ENCODE data around the gene FILIP1.

The FILIP1 gene

DNA sequence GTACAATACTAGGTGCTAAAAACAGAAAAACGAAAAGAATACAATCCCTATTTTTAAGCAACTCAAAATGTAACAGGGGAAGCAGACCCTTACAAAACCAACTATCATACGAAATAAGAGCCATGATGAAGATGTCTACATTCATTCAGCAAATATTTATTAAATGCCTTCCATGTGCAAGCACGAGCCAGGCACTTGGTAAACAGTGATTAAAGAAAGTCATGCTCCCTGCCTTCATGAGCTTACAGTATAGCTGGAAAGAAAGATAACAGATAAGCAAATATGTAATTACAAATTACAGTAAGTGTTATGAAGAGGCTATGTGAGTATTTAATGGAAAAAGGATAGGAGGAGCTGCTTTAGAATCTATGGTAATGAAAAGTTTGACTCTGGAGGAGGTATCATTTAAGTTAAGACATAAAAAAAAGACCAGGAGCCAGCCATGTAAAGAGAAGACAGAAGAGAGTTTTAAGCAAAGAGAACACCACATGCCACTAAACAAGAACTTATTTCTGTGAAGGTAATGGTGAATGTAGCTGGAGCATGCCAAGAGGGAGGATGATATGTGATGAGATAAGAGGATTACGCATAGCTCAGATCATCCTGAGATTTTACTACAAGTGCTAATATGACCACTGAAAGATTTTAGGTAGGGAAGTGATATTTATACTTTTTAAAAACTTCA is 230.7 kb downstream of the FILIP1 start:
- Histone ChIP-seq H3K9ac (ENCODE audit: low read length) (no peak overlapping the region), H2BK120ac (ENCODE audit: insufficient read depth, low read length, poor library complexity) (no peak overlapping the region), H3K36me3 (ENCODE audit: control insufficient read depth in 1 of 2, insufficient read depth in 2 of 2, low read length in 2 of 2) (peaks cover 8 to 14% of the 10 kb centered on the region in 2 experiments), H3K18ac (ENCODE audit: low read length) (no peak overlapping the region), H4K91ac (ENCODE audit: low read depth, low read length) (no peak overlapping the region), H3K27me3 (ENCODE audit: insufficient read depth, low read length) (no peaks in the 10 kb centered on the region), H2AFZ (ENCODE audit: insufficient read depth, low read length, poor library complexity) (no peak overlapping the region), H4K8ac (ENCODE audit: low read depth, low read length) (no peak overlapping the region), H3K79me1 (ENCODE audit: low read length) (peaks cover 2% of the 10 kb centered on the region), H3K4me3 (ENCODE audit: low read depth, low read length) (no peak overlapping the region), H3K27ac (ENCODE audit: low read depth, low read length) (no peak overlapping the region), H3K4ac (ENCODE audit: low read depth, low read length) (peak overlapping the region; percentile 62), H2AK5ac (ENCODE audit: low read length) (no peak overlapping the region), H3K23ac (ENCODE audit: low read length) (no peak overlapping the region), H3K9me3 (ENCODE audit: insufficient read depth, low read depth, low read length) (no peaks in the 10 kb centered on the region), H4K12ac (ENCODE audit: low read depth, low read length) (no peak overlapping the region), H2BK12ac (ENCODE audit: low read length) (no peak overlapping the region), H2BK5ac (ENCODE audit: low read depth, low read length, poor library complexity) (no peak overlapping the region), H3K4me2 (ENCODE audit: low read length) (no peak overlapping the region), H3K4me1 (ENCODE audit: control insufficient read depth in 1 of 2, insufficient read depth in 2 of 2, low read length in 2 of 2) (peaks cover 0 to under 1% of the 10 kb centered on the region in 2 experiments), H3K79me2 (ENCODE audit: control insufficient read depth, insufficient read depth, low read length, poor library complexity) (no peaks in the 10 kb centered on the region), H3K14ac (ENCODE audit: low read length) (no peak overlapping the region)
- no CpG with 5 or more reads among the region's 4 CpGs for WGBS (ENCODE audit: extremely low coverage, insufficient coverage, insufficient read length)
- peak; percentile 31 to 66 for DNase-seq

DNA sequence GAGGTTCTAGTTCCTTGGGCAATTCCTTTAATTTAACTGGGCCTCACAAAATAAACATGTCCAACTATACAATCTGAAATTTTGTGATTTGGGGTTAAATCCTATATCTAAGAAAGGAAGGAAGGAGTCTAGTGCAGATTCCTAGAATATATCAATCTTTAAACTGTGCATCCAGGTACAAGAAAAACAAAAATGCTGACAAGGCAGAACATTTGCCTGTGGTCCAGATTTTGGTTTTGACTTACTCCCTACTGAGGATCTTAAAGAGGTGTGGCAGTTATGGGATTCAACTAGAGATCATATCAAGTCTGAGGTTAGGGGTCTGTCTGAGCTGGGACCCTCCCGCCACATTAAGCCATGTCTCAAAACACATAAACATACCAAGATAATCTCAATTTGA is 232.3 kb downstream of the FILIP1 start:
- Histone ChIP-seq H3K36me3 (ENCODE audit: control insufficient read depth in 1 of 2, insufficient read depth in 2 of 2, low read length in 2 of 2) (peaks cover 8 to 14% of the 10 kb centered on the region in 2 experiments), H3K18ac (ENCODE audit: low read length) (no peak overlapping the region), H3K14ac (ENCODE audit: low read length) (no peak overlapping the region), H3K23ac (ENCODE audit: low read length) (no peak overlapping the region), H3K27me3 (ENCODE audit: insufficient read depth, low read length) (no peaks in the 10 kb centered on the region), H2AK5ac (ENCODE audit: low read length) (no peak overlapping the region), H4K8ac (ENCODE audit: low read depth, low read length) (no peak overlapping the region), H3K4me3 (ENCODE audit: low read depth, low read length) (no peak overlapping the region), H3K4me2 (ENCODE audit: low read length) (no peak overlapping the region), H4K91ac (ENCODE audit: low read depth, low read length) (no peak overlapping the region), H3K9ac (ENCODE audit: low read length) (no peak overlapping the region), H3K9me3 (ENCODE audit: insufficient read depth, low read depth, low read length) (no peaks in the 10 kb centered on the region), H3K27ac (ENCODE audit: low read depth, low read length) (no peak overlapping the region), H2BK12ac (ENCODE audit: low read length) (no peak overlapping the region), H2BK5ac (ENCODE audit: low read depth, low read length, poor library complexity) (no peak overlapping the region), H3K79me1 (ENCODE audit: low read length) (peaks cover 7% of the 10 kb centered on the region), H3K4ac (ENCODE audit: low read depth, low read length) (no peak overlapping the region), H2AFZ (ENCODE audit: insufficient read depth, low read length, poor library complexity) (no peak overlapping the region), H4K12ac (ENCODE audit: low read depth, low read length) (no peak overlapping the region), H3K79me2 (ENCODE audit: control insufficient read depth, insufficient read depth, low read length, poor library complexity) (no peaks in the 10 kb centered on the region), H2BK120ac (ENCODE audit: insufficient read depth, low read length, poor library complexity) (no peak overlapping the region), H3K4me1 (ENCODE audit: control insufficient read depth in 1 of 2, insufficient read depth in 2 of 2, low read length in 2 of 2) (peaks cover 2 to 4% of the 10 kb centered on the region in 2 experiments)
- DNase-seq, result no peak
- WGBS (ENCODE audit: extremely low coverage, insufficient coverage, insufficient read length), result no CpG with 5 or more reads among the region's 1 CpG

DNA sequence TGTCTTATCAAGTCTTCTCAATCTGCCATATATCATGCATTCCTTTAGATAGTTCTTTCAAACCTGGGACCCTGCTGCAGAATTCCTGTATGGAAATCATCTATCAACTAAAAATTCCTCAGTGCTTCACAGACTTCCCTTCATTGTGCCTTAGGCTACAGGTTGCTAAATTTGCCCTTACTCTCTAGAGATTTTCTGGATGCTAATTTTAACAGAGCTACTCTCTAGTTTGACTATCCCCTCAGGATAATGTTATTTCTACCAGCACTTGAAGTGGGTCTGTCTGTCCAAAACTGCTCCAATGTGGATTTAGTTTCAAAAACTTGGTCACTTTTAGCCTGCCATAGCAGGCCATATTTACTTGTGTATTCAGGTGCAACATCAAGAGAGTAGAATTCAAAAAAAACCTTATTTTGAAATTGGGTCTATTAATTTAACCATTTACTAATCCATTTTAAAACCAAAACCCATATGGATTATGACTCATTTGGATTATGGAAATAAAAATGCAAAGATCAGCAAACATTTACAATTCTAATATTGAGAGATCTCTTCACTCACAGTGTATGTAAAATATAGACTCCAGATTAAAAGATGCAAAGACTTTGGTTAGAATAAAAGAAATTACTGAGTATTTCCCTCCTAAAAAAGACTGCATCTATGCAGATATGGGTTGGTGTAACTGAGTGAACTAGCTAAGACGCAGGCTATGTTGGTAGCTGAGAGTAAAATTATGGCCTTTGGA is 236.1 kb downstream of the FILIP1 start:
- no CpG with 5 or more reads among the region's 1 CpG for WGBS (ENCODE audit: extremely low coverage, insufficient coverage, insufficient read length)
- no peaks in the 10 kb centered on the region for H3K27me3 ChIP-seq (ENCODE audit: insufficient read depth, low read length)
- peaks cover 6 to 7% of the 10 kb centered on the region in 2 experiments for H3K36me3 ChIP-seq (ENCODE audit: control insufficient read depth in 1 of 2, insufficient read depth in 2 of 2, low read length in 2 of 2)
- no peaks in the 10 kb centered on the region for H3K79me2 ChIP-seq (ENCODE audit: control insufficient read depth, insufficient read depth, low read length, poor library complexity)
- no peak overlapping the region for H2BK5ac ChIP-seq (ENCODE audit: low read depth, low read length, poor library complexity)
- H3K23ac ChIP-seq (ENCODE audit: low read length), result no peak overlapping the region
- H4K12ac ChIP-seq (ENCODE audit: low read depth, low read length), result no peak overlapping the region
- H3K4ac ChIP-seq (ENCODE audit: low read depth, low read length), result no peak overlapping the region
- no peak overlapping the region for H4K91ac ChIP-seq (ENCODE audit: low read depth, low read length)
- DNase-seq, result peak in 1 of 2 donors; percentile 47
- H3K9me3 ChIP-seq (ENCODE audit: insufficient read depth, low read depth, low read length), result no peaks in the 10 kb centered on the region
- no peak overlapping the region for H4K8ac ChIP-seq (ENCODE audit: low read depth, low read length)
- H3K4me1 ChIP-seq (ENCODE audit: control insufficient read depth in 1 of 2, insufficient read depth in 2 of 2, low read length in 2 of 2), result peaks cover 2 to 4% of the 10 kb centered on the region in 2 experiments
- no peak overlapping the region for H2AK5ac ChIP-seq (ENCODE audit: low read length)
- no peak overlapping the region for H3K4me3 ChIP-seq (ENCODE audit: low read depth, low read length)
- no peak overlapping the region for H3K4me2 ChIP-seq (ENCODE audit: low read length)
- no peak overlapping the region for H3K14ac ChIP-seq (ENCODE audit: low read length)
- H3K18ac ChIP-seq (ENCODE audit: low read length), result no peak overlapping the region
- peak overlapping the region; percentile 87 for H3K27ac ChIP-seq (ENCODE audit: low read depth, low read length)
- no peak overlapping the region for H2BK12ac ChIP-seq (ENCODE audit: low read length)
- no peak overlapping the region for H2BK120ac ChIP-seq (ENCODE audit: insufficient read depth, low read length, poor library complexity)
- no peak overlapping the region for H2AFZ ChIP-seq (ENCODE audit: insufficient read depth, low read length, poor library complexity)
- H3K9ac ChIP-seq (ENCODE audit: low read length), result no peak overlapping the region
- H3K79me1 ChIP-seq (ENCODE audit: low read length), result peaks cover 7% of the 10 kb centered on the region

DNA sequence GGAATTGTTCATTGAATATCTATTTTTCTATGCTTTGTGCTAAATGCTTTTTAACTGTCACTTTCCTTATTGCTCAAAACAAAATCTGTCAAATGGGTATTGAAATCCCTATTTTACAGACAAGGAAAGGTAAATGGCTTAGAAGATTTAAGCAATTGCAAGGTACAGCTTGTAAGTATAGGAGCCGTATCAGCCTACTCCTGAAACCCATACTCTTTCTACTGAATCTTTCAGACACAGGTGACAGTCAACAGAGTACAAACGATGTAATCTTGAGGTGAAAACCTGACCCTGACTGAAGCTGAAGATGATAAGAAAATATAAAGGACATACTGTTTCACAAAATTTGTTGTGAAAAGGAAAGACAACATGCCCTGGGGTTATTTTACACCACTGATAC is 243.0 kb downstream of the FILIP1 start:
- no peak overlapping the region for H2AK5ac ChIP-seq (ENCODE audit: low read length)
- no peak overlapping the region for H4K91ac ChIP-seq (ENCODE audit: low read depth, low read length)
- no peak overlapping the region for H2AFZ ChIP-seq (ENCODE audit: insufficient read depth, low read length, poor library complexity)
- no peaks in the 10 kb centered on the region for H3K79me1 ChIP-seq (ENCODE audit: low read length)
- no peak overlapping the region for H2BK5ac ChIP-seq (ENCODE audit: low read depth, low read length, poor library complexity)
- no peak overlapping the region for H3K4me2 ChIP-seq (ENCODE audit: low read length)
- H3K4me3 ChIP-seq (ENCODE audit: low read depth, low read length), result no peak overlapping the region
- no peaks in the 10 kb centered on the region for H3K79me2 ChIP-seq (ENCODE audit: control insufficient read depth, insufficient read depth, low read length, poor library complexity)
- H3K9ac ChIP-seq (ENCODE audit: low read length), result no peak overlapping the region
- H3K4me1 ChIP-seq (ENCODE audit: control insufficient read depth in 1 of 2, insufficient read depth in 2 of 2, low read length in 2 of 2), result no peaks in the 10 kb centered on the region
- no peak overlapping the region for H4K8ac ChIP-seq (ENCODE audit: low read depth, low read length)
- no peak overlapping the region for H3K14ac ChIP-seq (ENCODE audit: low read length)
- H3K27ac ChIP-seq (ENCODE audit: low read depth, low read length), result no peak overlapping the region
- H3K36me3 ChIP-seq (ENCODE audit: control insufficient read depth in 1 of 2, insufficient read depth in 2 of 2, low read length in 2 of 2), result no peaks in the 10 kb centered on the region
- H2BK120ac ChIP-seq (ENCODE audit: insufficient read depth, low read length, poor library complexity), result no peak overlapping the region
- H3K23ac ChIP-seq (ENCODE audit: low read length), result no peak overlapping the region
- H4K12ac ChIP-seq (ENCODE audit: low read depth, low read length), result no peak overlapping the region
- no peaks in the 10 kb centered on the region for H3K9me3 ChIP-seq (ENCODE audit: insufficient read depth, low read depth, low read length)
- no peak for DNase-seq
- no peak overlapping the region for H2BK12ac ChIP-seq (ENCODE audit: low read length)
- H3K27me3 ChIP-seq (ENCODE audit: insufficient read depth, low read length), result no peaks in the 10 kb centered on the region
- no peak overlapping the region for H3K18ac ChIP-seq (ENCODE audit: low read length)
- WGBS (ENCODE audit: extremely low coverage, insufficient coverage, insufficient read length), result no CpG with 5 or more reads among the region's 2 CpGs
- H3K4ac ChIP-seq (ENCODE audit: low read depth, low read length), result no peak overlapping the region
